Measurements from ENCODE around the gene CWC22. TPM values are rescaled to one million over a fixed set of nuclear protein-coding genes. Genes with fewer than 3 reads are reported as not detected.

Gene CWC22
- total RNA-seq, 4 donors from 2014 or later = 7.5 to 19.9 (median 16.4) TPM

GRCh38 chr2:180017784-180018183 lies 10.7 kb upstream of the CWC22 start:
- in situ Hi-C loops (cut with MboI; ENCODE audit: low pct_ligation_motif_present in 1 of 4, low pct_unique_long_range_greater_than_20kb in 1 of 4, low sequenced_read_pairs in 3 of 4) (no loop called here), intact Hi-C loops (cut with DNase I; ENCODE audit: low total_unique reads) (no loop called here)
- TF ChIP-seq CTCF (IDR thresholded peaks at IDR 0.05) = no peak
- TF ChIP-seq POLR2AphosphoS5 (IDR thresholded peaks at IDR 0.05) = no peak
- TF ChIP-seq EP300 (IDR thresholded peaks at IDR 0.05; ENCODE audit: low read depth) = no peak
- no peak for TF ChIP-seq POLR2A (IDR thresholded peaks at IDR 0.05)
- H3K36me3 ChIP-seq = no peaks in the 10 kb centered on the region
- no peak overlapping the region for H3K27ac ChIP-seq
- WGBS, 2 donors (ENCODE audit: low coverage in 1 of 2) = 75 to 77% methylated on average over 2 to 4 of the region's 4 CpGs
- DNase-seq = no peak
- H3K9me3 ChIP-seq = no peaks in the 10 kb centered on the region
- H3K27me3 ChIP-seq = no peaks in the 10 kb centered on the region
- no peaks in the 10 kb centered on the region for H3K4me1 ChIP-seq
- no peak overlapping the region for H3K4me3 ChIP-seq

DNA sequence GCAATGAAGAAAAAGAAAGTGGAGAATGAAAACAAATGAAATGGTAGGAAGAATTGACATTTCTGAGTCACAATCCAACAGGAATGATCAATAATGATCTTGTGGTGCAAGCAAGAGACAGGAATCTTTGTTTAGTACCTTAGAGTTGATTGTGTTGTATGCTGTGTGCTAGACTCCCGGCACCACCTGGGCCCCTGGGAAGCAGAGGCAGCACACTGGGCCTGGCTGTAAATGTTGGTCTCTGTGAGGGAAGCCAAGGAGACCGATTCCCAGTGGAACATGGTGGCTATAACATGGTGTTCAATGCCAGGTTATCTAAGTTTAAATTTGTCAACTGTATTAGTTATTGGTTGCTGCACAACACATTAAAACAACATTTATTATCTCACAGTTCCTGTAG lies 9.8 kb upstream of the CWC22 start:
- H3K4me1 ChIP-seq = no peaks in the 10 kb centered on the region
- no peak for TF ChIP-seq CTCF (IDR thresholded peaks at IDR 0.05)
- no peak for TF ChIP-seq EP300 (IDR thresholded peaks at IDR 0.05; ENCODE audit: low read depth)
- no peak for TF ChIP-seq POLR2AphosphoS5 (IDR thresholded peaks at IDR 0.05)
- TF ChIP-seq POLR2A (IDR thresholded peaks at IDR 0.05) = no peak
- no peaks in the 10 kb centered on the region for H3K36me3 ChIP-seq
- H3K27ac ChIP-seq = no peak overlapping the region
- intact Hi-C loops (cut with DNase I; ENCODE audit: low total_unique reads) (no loop called here), in situ Hi-C loops (cut with MboI; ENCODE audit: low pct_ligation_motif_present in 1 of 4, low pct_unique_long_range_greater_than_20kb in 1 of 4, low sequenced_read_pairs in 3 of 4) (no loop called here)
- H3K9me3 ChIP-seq = no peaks in the 10 kb centered on the region
- 78% methylated on average over 2 of the region's 2 CpGs; no CpG with 5 or more reads in 1 of the 2 donors for WGBS, 2 donors (ENCODE audit: low coverage in 1 of 2)
- H3K4me3 ChIP-seq = no peak overlapping the region
- no peaks in the 10 kb centered on the region for H3K27me3 ChIP-seq
- no peak for DNase-seq

DNA sequence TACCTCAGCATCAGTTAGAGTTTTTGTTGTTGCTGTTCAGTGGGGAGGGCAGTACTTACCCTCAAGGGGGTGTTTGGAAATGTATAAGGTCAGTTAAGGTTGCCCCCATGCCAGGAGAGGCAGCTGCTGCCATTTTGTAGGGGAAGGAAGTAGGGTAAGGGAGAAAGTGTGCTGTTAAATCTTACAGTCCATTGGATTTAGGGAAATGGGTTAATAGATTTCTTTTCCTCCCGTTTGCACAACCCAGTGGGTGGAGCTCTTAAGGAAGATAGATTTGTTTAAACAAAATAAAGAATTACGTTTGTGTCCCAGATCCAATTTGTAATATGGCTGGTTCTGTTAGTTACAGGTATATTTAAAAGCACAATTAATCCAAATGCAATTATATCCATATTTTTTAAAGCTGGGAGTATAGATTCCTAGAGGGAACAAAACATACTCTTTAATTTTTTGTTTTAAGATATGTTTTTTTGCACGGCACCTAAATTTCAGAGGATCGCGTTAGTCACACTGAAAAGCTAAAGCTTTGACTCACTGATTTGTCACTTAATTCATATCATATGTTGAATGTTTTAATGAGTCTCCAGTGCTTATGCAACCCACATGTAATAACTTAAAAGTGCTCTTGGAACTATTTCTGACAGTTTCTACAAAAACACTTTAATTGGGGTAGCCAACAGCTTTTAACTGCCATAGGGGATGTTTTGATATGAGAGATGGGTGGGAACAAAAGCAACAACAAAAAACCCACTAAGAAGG lies 9.0 kb upstream of the CWC22 start:
- DNase-seq = no peak
- Histone ChIP-seq H3K9me3 (no peaks in the 10 kb centered on the region), H3K36me3 (no peaks in the 10 kb centered on the region), H3K4me1 (no peaks in the 10 kb centered on the region), H3K4me3 (no peak overlapping the region), H3K27ac (no peak overlapping the region), H3K27me3 (no peaks in the 10 kb centered on the region)
- intact Hi-C loops (cut with DNase I; ENCODE audit: low total_unique reads) = no loop called here
- TF ChIP-seq CTCF (IDR thresholded peaks at IDR 0.05) (no peak), POLR2A (IDR thresholded peaks at IDR 0.05) (no peak), POLR2AphosphoS5 (IDR thresholded peaks at IDR 0.05) (no peak), EP300 (IDR thresholded peaks at IDR 0.05; ENCODE audit: low read depth) (no peak)
- in situ Hi-C loops (cut with MboI; ENCODE audit: low pct_ligation_motif_present in 1 of 4, low pct_unique_long_range_greater_than_20kb in 1 of 4, low sequenced_read_pairs in 3 of 4) = no loop called here
- 61 to 71% methylated on average over 4 to 5 of the region's 5 CpGs for WGBS, 2 donors (ENCODE audit: low coverage in 1 of 2)

GRCh38 chr2:180012523-180012922 lies 5.4 kb upstream of the CWC22 start:
- no peak overlapping the region for H3K27ac ChIP-seq
- peaks cover 0 to under 1% (median 0%) of the 10 kb centered on the region in 4 donors for H3K4me1 ChIP-seq
- no peak for DNase-seq
- H3K4me3 ChIP-seq = no peak overlapping the region
- intact Hi-C loops (cut with DNase I; ENCODE audit: low total_unique reads) = no loop called here
- TF ChIP-seq EP300 (IDR thresholded peaks at IDR 0.05; ENCODE audit: low read depth) (no peak), CTCF (IDR thresholded peaks at IDR 0.05) (no peak), POLR2A (IDR thresholded peaks at IDR 0.05) (no peak), POLR2AphosphoS5 (IDR thresholded peaks at IDR 0.05) (no peak)
- WGBS, 2 donors (ENCODE audit: low coverage in 1 of 2) = 87% methylated on average over 4 of the region's 4 CpGs; no CpG with 5 or more reads in 1 of the 2 donors
- no peaks in the 10 kb centered on the region for H3K27me3 ChIP-seq
- H3K36me3 ChIP-seq = no peaks in the 10 kb centered on the region
- in situ Hi-C loops (cut with MboI; ENCODE audit: low pct_ligation_motif_present in 1 of 4, low pct_unique_long_range_greater_than_20kb in 1 of 4, low sequenced_read_pairs in 3 of 4) = no loop called here
- H3K9me3 ChIP-seq = no peaks in the 10 kb centered on the region

Measured in transverse colon (tissue), 4 donors.